IMR-90 (cell line): ENCODE measurements around the gene NKAIN2.

Experiments used
- BHLHE40 ChIP-seq: fragments of 150-350 bp; IDR thresholded peaks from 2 replicates; pipeline ENCODE4 v1.6.1; 2016; ENCODE audit warnings: mild to moderate bottlenecking, low read depth, low read length
- CEBPB ChIP-seq: IDR thresholded peaks from 2 replicates; pipeline ENCODE4 v1.6.1; 2012; ENCODE audit warnings: low read depth, low read length, improper control_type of control experiment
- CHD1 ChIP-seq: IDR thresholded peaks from 2 replicates; pipeline ENCODE4 v1.6.1; 2012; ENCODE audit warnings: low read depth, low read length, improper control_type of control experiment
- ELK1 ChIP-seq: fragments of 150-350 bp; IDR thresholded peaks from 2 replicates; pipeline ENCODE4 v1.6.1; 2016; ENCODE audit warnings: low read depth, mild to moderate bottlenecking, low read length, moderate library complexity, borderline replicate concordance
- MXI1 ChIP-seq: IDR thresholded peaks from 2 replicates; pipeline ENCODE4 v1.6.1; 2012; ENCODE audit warnings: low read depth, mild to moderate bottlenecking, low read length, moderate library complexity, borderline replicate concordance
- NFE2L2 ChIP-seq: fragments of 150-350 bp; IDR thresholded peaks from 2 replicates; pipeline ENCODE4 v1.6.1; 2016; ENCODE audit warnings: low read depth, mild to moderate bottlenecking, low read length
- POLR2A ChIP-seq: IDR thresholded peaks from 2 replicates; pipeline ENCODE4 v1.6.1; 2012; ENCODE audit warnings: mild to moderate bottlenecking, low read depth, low read length
- RAD21 ChIP-seq: IDR thresholded peaks from 2 replicates; pipeline ENCODE4 v1.6.1; 2012; ENCODE audit warnings: low read length, improper control_type of control experiment
- RCOR1 ChIP-seq: IDR thresholded peaks from 2 replicates; pipeline ENCODE4 v1.6.1; 2012; ENCODE audit warnings: mild to moderate bottlenecking, low read length, improper control_type of control experiment; ENCODE audit not compliant: insufficient replicate concordance
- RFX5 ChIP-seq: IDR thresholded peaks from 2 replicates; pipeline ENCODE4 v1.8.0; 2012; ENCODE audit warnings: low read depth, mild to moderate bottlenecking, low read length, moderate library complexity
- SMC3 ChIP-seq: fragments of 150-350 bp; IDR thresholded peaks from 2 replicates; pipeline ENCODE4 v1.6.1; 2016; ENCODE audit warnings: low read depth, mild to moderate bottlenecking, antibody characterized with exemption, low read length, moderate library complexity
- USF2 ChIP-seq: fragments of 150-350 bp; IDR thresholded peaks from 2 replicates; pipeline ENCODE4 v1.6.1; 2017; ENCODE audit warnings: mild to moderate bottlenecking, antibody characterized with exemption, low read length, low read depth
- TF ChIP-seq, protein P1 (sequence below): conservative IDR thresholded peaks from 2 replicates; pipeline ENCODE4 v1.5.1; 2012; ENCODE audit warnings: mild to moderate bottlenecking, low read depth, low read length, improper control_type of control experiment

- TF ChIP-seq, protein P1, sequence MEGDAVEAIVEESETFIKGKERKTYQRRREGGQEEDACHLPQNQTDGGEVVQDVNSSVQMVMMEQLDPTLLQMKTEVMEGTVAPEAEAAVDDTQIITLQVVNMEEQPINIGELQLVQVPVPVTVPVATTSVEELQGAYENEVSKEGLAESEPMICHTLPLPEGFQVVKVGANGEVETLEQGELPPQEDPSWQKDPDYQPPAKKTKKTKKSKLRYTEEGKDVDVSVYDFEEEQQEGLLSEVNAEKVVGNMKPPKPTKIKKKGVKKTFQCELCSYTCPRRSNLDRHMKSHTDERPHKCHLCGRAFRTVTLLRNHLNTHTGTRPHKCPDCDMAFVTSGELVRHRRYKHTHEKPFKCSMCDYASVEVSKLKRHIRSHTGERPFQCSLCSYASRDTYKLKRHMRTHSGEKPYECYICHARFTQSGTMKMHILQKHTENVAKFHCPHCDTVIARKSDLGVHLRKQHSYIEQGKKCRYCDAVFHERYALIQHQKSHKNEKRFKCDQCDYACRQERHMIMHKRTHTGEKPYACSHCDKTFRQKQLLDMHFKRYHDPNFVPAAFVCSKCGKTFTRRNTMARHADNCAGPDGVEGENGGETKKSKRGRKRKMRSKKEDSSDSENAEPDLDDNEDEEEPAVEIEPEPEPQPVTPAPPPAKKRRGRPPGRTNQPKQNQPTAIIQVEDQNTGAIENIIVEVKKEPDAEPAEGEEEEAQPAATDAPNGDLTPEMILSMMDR, result no peak
- TF ChIP-seq CHD1, result no peak
- TF ChIP-seq ELK1, result no peak
- no peak for TF ChIP-seq BHLHE40
- no peak for TF ChIP-seq RCOR1
- TF ChIP-seq RFX5, result no peak
- TF ChIP-seq POLR2A, result no peak
- TF ChIP-seq CEBPB, result no peak
- no peak for TF ChIP-seq SMC3
- TF ChIP-seq USF2, result no peak
- no peak for TF ChIP-seq MXI1
- no peak for TF ChIP-seq RAD21
- TF ChIP-seq NFE2L2, result no peak
Measured at GRCh38 chr6:124869416-124869815, 1065.8 kb downstream of the NKAIN2 start.
